OCI-M2 (cell line): ENCODE data around the gene DENR.
"Not testable (repeated sequence)": the region's sequence is repeated elsewhere in the genome, so short reads cannot be mapped to it uniquely, and the experiment has no call there.

Experiments
- DNase-seq: peaks from one replicate; lab custom pipeline; 2025; ENCODE audit not compliant: unreplicated experiment; lab: John Stamatoyannopoulos, UW

DENR gene, protein sequence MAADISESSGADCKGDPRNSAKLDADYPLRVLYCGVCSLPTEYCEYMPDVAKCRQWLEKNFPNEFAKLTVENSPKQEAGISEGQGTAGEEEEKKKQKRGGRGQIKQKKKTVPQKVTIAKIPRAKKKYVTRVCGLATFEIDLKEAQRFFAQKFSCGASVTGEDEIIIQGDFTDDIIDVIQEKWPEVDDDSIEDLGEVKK

DNA sequence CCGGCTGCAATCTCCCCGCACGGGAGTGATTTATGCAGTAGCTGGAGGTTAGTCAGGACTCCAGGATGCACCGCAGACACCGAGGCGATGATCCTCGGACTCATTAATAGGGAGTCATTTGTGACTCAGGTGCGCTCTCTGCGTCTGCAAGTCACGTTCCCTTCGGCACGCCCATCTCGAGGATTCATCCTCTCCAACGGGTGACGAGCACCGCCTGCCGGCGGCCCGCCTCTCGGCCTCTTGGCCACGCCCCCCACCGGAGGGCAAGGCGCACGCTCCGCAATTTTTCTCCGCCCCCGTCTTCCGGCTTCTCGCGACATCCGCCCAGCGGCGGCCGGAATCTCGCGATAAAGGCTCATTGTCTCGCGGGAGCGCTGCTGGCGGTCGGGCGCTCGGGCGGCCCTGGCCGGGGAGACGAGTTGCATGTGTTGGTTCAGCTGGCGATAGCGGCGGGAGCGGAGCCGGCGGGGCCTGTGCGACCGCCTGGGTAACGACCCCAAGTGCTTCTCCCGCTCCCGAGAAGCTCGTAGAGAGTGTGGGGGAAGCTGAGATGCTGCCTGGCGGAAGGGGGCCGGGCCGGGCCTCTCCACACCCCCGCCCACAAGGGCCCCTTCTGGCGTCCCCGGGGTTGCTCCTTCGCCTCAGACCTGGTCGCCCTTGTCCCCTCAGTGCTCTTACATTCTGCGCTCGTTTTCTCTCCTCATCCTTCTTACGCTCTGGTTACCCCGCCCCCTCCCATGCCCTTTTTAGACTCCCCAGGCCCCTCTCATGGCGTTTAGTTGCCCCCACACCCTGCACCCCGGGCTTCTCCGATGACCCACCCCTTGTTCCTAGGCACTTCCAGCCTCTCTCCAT is at the start of gene DENR:
Gene DENR (plus strand): TSS at position 361 of the 855 bp plus-strand sequence. CDS start 878 bp downstream, outside the sequence.
- DNase-seq = peak; percentile 39

DNA sequence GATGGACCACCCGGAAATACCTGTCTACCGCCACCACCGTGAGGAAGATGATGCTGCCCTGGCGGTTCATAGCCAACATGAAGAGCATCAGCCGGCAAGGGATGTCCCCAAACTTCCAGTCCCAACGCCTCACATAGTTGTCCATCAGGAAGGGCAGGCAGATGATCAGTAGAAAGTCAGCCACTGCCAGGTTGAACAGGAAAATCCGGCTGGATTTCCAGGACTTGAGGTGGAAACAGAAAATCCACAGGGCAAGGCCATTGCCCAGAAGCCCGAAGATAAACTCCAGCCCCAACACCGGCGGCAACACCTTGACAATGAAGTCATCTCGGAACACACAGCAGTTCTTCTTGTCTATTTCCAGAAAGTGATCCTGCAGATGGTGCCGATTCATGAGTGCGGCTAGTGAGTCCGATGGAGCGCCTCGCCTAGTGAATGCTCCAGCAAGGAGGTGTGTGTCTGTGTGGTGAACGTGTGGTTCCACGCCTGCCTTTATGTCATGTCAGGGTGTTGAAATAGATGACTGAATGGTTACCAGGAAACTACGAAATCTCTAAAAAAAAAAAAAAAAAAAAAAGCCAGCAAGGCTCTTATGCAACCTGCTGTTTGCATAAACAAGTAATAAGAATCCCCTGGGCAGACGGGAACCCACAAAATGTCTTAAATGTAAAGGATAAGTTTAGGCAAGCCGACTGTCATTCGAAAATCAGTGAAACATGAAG is 49.6 kb upstream of the DENR start, which contains the start of gene HCAR2:
Gene HCAR2 (minus strand): TSS at position 468 of the 722 bp plus-strand sequence. CDS start 74 bp downstream, at position 394.
- not testable (repeated sequence) for DNase-seq

DNA sequence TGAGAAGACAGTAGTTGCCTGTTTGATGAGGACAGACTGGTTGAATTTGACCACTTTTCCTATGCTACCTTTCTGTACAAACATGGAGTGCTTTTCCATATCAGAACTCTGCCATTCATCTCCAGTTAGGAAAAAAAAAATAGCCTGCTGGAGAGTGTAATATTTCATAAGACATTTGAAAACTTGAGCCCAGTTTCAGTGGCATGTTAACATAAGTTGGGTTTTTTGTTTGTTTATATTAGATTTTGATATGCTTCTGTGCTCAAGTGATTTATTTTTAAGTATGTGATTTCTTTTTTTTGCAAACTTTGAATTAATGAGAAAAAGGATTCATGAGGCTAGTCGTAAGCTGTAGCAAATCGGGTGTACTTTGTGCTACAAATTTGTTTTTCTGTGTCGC is 48.8 kb upstream of the DENR start:
- not testable (repeated sequence) for DNase-seq

DNA sequence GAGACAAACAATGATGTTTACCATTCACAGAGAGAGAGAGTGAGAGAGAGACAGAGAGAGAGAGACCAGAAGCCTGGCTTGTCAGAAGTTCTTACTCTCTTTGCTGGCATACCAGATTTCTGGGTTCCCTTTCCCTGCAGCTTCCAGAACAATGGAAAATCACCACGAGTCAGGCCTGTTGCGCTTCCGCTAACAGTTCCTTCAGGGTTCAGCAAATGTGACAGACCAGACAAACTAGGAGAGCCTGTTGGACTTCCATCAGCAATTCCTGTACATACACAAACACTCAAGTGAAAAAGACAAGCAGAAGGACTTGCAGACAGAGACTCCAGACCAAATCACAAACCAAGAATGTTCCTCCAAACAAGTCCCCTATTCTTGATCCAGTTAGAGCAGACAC is 43.3 kb upstream of the DENR start:
- DNase-seq = not testable (repeated sequence)

DNA sequence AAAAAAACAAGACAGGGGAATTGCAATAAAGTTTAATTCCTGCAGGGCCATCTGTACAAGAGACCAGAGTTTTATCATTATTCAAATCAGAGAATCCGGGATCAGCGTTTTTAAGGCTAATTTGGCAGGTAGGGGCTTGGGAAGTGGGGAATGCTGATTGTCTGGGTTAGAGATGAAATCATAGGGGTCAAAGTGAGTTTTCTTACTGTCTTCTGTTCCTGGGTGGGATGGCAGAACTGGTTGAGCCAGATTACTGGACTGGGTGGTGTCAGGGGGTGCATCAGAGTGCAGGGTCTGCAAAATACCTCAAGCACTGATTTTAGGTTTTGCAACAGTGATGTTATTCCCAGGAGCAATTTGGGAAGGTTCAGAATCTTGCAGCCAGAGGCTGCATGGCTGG is 42.3 kb upstream of the DENR start:
- not testable (repeated sequence) for DNase-seq

DNA sequence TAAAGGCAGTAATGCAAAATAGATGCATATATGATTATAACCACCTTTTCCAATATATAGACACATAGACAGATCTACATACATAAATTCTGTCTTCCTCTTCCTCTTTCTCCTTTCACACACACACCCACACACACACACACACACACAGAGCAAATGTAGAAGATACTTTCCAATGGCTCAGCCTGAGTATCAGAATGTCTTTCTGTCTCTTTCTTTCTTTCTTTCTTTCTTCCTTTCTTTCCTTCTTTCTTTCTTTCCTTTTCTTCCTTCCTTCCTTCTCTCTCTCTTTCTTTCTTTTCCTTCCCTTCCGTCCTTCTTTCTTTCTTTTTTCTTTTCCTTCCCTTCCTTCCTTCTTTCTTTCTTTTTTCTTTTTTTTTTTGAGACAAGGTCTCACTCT is 41.4 kb upstream of the DENR start:
- not testable (repeated sequence) for DNase-seq

DNA sequence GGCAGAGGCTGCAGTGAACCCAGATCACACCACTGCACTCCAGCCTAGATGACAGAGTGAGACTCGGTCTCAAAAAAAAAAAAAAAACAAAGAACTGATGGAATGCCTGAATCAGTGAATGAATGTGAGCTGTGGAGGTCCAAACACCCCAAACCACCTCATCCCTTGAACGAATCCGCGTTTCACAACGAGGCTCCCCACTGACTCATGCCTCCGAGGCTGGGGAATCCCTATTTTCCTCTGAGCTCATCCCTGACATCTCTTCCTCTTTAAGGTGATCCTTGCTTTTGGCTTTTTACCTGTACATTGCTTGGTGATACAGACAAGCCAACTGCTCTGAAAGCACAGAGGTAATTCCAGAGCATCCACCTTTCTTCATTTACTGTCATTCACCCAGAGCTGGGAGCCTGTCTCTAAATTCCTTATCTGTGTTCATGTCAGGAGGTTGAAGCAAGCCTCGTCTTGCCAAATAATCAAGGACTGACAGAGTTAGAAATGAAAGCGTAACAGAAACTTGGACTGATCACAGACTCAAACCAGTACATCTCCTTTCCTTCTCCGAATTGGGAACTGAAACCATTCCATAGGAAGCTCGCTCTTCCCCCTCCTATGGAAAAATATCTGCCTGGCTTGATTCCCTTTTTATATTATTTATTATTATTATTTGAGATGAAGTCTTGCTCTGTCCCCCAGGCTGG is 39.0 kb upstream of the DENR start:
- DNase-seq = not testable (repeated sequence)

DNA sequence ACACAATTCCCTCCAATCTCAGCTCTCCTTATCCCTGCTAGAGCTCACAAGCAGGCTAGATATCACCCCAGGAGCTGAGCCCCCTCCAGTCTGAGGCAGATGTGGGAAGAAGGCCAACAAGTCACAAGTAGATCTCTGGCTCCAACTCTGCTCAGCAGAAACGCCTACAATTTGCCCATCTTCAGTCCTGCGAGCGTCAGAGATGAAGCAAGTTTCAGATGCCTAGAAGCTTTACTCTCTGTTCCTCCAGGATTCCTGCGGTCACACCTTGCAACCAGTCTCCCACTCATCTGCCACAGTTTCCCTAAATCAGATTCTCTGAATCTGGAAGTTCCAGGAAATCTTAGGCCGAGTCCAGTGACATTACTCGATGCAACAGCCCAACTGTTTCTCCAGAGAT is 37.4 kb upstream of the DENR start:
- not testable (repeated sequence) for DNase-seq

DNA sequence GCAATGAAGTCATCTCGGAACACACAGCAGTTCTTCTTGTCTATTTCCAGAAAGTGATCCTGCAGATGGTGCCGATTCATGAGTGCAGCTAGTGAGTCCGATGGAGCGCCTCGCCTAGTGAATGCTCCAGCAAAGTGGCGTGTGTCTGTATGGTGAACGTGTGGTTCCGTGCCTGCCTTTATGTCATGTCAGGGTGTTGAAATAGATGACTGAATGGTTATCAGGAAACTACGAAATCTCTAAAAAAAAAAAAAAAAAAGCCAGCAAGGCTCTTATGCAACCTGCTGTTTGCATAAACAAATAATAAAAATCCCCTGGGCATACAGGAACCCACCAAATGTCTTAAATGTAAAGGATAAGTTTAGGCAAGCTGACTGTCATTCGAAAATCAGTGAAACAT is 36.0 kb upstream of the DENR start, which contains the start of gene HCAR3:
Gene HCAR3 (minus strand): TSS at position 154 of the 400 bp plus-strand sequence. CDS start 74 bp downstream, at position 80.
- DNase-seq = not testable (repeated sequence)

DNA sequence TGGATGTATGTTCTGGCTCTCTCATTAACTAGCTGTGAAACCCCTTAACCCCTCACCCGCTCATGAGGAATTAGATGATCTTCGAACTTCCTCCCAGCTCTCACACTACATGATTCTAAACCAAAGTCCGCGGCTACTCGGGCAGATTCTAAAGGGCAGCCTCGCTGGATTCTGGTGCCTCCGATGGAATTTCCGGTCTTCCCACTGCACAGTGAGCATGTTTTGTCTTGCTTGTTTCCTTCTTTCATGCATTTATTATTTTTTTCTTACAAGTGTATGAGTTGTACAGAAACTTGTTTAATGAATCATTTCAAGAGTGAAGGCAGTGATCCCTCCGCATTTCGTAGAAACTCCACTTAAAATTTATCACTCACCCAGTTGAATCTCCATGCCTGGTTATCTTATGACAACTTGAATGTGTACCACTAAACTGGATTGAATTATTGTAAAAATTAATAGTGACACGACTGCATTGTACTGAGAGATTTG is 31.5 kb upstream of the DENR start:
- no peak for DNase-seq

DNA sequence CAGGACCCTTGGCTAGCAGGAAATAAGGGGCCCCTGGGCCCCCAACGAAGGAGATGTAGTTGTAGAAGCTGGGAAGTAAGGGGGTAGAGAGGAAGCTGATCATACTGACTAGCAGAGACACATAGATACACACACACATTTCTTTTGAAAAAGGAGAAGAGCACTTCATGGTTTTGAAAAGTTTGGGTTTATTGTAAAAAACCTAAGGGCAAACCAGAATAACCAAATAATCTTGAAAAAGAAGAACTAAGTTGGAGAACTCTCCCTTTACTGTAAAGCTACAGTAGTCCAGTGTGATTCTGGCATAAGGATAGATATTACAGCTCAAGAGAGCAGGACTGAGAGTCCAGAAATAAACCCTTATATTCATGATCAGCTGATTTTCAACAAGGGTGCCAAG is 30.2 kb upstream of the DENR start:
- no peak for DNase-seq

DNA sequence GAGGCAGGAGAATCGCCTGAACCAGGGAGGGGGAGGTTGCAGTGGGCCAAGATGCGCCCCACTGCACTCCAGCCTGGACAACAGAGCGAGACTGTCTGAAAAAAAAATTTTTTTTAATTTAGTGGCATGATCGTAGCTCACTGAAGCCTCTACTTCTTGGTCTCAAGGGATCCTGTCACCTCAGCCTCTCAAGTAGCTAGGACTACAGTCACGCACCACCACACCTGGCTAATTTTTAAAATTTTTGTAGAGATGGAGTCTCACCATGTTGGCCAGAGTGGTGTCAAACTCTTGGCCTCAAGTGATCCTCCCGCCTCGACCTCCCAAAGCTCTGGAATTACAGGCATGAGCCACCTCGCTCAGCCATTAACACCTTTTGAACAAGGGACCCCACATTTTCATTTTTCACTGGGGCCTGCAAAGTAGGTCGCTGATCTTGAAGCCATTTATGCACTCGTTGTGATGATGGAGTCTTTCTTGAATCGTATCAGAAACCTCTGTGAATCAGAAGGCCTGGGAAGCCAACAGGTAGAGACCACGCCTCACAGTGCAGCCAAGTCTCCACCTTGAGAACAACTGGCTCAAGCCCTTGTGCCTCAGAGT is 27.9 kb upstream of the DENR start:
- no peak for DNase-seq

DNA sequence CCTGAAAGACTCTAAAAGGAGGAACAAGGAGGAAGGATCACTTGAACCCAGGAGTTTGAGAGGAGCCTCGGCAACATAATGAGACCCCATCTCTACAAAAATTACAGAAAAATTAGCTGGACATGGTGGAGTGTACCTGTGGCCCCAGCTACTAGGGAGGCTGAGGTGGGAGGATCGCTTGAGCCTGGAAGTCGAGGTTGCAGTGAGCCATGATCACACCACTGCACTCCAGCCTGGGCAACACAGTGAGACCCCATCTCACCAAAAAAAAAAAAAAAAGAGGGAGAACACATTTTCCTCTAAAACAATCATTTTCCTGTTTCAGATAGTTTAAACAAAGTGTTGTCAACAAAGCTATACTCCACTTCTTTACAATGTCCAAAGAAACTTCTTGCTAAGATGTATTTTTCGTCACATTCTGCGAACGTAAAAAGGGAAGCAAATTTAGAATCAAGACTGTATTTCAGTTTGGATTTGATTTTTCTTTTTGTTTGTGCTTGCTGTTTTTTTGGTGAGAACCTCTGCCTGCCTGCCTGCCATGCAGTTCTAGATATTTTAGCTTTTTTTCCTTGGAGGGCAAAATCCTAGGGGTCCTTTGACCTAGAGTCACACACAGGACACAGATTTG is 27.1 kb upstream of the DENR start:
- DNase-seq = no peak

DNA sequence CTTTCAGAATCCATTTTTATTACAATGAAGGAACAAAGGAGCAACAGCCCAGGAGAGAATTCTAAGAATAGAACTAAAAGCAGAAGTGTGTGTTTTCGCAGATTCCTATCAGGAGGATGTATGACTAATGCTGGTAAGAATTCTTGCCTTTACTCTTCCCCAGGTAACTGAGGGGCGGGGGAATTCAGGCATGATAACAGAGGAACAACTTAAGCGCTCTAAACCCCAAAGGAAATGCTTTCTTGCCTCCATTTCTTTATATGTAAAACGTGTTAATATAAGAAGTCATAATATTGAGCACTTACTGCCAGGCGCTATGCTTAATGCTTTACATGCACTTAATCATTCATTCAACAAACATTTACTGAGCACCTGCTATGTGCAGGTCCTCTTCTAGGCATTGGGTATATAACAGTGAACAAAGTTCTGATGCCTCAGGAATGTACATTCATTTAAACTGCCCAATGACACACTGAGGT is 26.5 kb upstream of the DENR start:
- no peak for DNase-seq

DNA sequence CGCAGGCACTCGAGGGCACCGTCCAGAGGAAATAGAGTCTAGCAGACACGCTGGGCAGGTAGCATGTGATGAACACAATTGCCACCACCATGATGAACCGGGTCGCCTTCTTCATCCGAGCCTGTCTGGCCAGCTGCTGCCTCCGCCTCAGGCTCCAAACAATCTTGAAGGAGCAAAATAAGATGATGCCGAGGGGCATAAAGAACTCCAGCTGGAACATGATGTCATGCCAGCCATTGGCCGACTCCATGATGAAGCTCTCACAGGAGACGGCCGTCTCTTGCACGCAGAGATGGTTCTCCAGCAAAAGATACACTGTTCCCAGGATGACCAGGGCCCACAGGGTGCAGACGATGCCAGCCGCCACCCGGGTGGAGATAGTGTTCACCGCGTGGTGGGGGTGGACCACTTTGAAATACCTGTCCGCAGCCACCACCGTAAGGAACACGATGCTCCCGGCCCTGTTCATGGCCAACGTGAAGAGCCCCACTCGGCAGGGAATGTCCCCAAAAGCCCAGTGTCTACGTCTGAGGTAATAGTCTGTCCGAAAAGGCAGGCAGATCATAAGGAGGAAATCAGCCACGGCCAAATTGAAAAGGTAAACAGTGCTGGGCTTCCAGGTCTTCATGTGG is 22.9 kb upstream of the DENR start:
- DNase-seq = no peak

DNA sequence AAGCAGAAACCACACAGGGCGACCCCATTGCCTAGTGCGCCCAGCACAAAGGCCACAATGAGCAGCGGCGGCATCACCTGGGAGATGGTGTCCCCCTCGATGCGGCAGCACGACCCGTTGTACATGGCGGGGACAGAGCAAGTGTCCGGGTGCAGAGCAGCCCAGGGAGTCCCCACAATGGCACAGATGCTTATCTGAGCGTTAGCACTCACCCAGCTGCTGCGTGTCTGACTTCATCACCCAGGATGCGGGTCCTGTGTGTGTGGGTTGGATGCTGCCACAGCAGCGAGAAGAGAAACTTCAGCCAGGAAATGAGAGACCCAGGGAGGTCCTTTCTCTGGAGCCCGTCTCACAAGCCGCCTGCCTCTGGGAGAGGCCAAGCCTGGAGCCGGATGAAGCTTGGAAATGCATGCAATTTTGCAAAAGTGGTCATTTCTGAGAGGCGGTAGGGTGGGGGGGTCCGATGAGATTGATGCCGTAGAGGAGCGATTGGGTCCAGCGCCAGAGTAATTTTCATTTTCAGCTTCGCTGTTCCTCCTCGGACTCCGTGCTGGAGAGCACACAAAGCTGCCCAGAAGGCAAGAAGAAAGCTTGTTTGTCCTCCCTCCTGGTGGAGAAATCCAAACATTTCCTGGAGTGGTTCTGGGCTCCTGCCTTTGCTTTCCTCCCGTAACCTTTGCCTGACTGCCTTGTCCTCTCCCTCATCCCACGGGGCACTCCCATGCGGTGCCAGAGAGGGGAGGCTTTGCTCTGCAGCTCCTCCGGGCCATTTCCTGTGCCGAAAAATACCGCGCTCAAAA is 22.2 kb upstream of the DENR start, which contains the start of gene HCAR1:
Gene HCAR1 (minus strand): TSS at position 630 of the 800 bp plus-strand sequence. CDS start 505 bp downstream, at position 125.
- no peak for DNase-seq

DNA sequence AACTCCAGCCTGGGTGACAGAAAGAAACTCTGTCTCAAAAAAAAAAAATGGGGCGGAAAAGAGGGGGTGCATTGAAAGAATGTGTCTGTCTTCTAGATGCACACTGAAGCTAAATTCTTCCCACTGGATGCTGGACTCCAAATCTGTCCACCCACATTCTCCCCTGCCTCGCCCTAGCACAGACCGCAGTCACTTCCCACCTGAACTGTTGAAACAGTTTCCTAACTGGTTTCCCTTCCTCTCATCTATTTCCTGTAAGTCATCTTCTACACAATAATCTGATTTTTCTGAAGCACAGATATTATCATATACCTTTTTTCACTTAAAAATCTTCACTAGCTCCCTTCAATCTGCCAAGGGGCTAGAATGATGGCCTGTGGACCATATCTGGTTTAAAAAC is 20.5 kb upstream of the DENR start:
- DNase-seq = no peak

DNA sequence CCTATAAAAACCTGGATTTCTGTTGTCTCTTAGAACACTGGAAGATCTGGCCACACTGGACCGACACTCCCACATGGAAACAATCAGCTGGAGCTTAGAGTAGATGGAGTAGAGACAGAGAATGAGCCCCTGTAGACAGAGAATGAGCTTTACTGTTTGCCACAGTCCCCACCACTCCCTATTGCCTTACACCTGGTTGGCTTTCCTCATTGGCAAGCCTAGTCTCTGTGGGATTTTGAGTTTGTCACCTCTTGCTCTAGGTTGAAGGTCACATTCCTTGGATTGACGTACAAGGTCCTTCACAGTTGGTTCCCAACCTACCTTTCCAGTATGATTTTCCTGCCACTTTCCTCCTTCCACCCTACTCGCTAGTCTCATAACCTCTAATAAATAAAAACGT is 20.0 kb upstream of the DENR start:
- no peak for DNase-seq
